GM21576 (cell line): Measurements from ENCODE around the gene VEGFA.
"Not testable (repeated sequence)": the region's sequence is repeated elsewhere in the genome, so short reads cannot be mapped to it uniquely, and the experiment has no call there.

ENCODE experiments used
- ATAC-seq: cut with Tn5 transposase; IDR thresholded peaks from one replicate; pipeline ENCODE4 v1.9.1; 2021; ENCODE audit warnings: mild to moderate bottlenecking, moderate library complexity; ENCODE audit not compliant: unreplicated experiment

Gene VEGFA

GRCh38 chr6:43801495-43802181, 31.6 kb downstream of the VEGFA start:
- ATAC-seq = no peak

GRCh38 chr6:43803055-43803782, 33.2 kb downstream of the VEGFA start:
- ATAC-seq = no peak

GRCh38 chr6:43803783-43804549, 34.0 kb downstream of the VEGFA start:
- ATAC-seq = no peak

DNA sequence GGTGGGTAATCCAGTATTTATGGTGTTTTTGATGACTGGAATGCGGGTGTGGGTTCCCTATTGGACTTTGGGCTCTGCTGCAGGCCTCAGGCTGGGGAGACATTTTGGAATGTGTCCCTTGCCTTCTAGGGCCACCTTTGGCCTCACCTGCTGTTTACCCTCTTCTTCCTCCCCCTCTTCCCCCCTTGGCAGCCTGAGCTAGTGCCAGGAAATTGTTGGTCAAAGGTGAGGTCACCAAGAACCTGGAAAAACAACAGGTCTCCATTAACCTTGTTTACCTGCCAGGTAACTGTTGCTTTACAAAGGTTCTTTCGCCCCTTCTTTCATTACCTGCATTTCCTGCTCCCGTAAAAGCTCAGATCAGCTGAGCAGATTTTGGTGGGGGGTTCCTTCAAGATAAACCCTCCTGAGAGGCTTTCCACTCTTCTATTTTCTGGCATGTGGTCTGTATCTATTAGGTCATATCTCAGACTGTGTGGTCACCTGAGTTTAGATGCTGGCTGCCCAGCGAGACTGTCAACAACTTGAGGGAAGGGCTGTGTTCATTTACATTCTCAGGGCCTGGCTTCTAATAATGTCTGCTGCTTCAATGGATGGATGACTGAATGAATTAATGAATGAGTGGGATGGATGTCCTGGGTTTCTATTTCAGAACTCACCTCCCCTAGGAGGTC, 34.7 kb downstream of the VEGFA start:
- no peak for ATAC-seq

DNA sequence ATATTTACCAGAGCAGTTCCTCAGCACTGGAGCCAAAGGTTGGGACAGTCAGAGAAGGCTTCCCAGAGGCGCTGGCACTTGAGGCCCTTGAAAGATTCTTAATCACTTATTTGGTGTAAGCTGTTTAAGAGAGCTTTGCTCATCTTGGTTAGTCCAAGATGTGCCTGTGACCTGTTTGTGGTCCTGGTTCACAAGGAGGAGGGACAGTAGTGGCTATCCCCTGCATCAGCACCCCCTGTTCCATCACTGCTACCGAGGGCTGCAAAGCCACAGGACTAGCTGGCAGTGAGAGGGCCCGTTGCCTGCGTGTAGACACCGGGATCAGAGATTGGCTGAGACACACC, 35.7 kb downstream of the VEGFA start:
- ATAC-seq = no peak

DNA sequence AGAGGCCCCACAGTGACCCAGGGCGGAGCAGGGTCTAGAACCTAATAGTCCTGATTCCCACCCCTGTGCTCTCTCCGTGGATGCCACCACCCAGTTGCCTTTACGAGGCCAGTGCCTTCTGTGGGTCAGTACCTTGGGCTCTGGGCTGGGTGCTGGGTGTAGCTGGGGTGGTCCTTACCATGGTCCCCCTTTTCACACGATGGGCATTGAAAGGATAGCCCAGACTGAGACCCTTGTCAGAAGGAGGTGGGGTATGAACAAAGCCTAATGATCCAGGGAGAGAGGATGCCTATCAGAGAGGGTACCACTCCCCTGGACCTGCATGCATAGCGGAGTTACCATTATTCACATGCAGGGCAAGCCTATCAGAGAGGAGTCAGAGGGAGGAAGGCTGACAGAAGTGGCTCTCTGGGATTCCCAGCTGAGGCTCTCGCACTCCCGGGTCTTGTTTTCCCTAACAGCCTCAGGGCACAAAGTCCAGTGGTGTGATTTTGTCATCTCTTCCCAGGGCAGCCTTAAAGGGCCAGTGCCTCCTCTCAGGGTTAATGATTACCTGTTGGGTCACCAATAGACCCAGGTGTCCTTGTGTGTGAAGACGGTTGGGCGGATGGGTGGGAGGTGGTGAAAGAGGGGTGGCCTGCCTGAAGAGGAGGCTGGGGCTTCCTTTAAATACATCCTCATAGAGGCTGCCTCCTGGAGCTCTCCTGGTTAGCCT, 36.2 kb downstream of the VEGFA start:
- ATAC-seq = no peak

GRCh38 chr6:43806758-43807227, 36.8 kb downstream of the VEGFA start:
- ATAC-seq = no peak

DNA sequence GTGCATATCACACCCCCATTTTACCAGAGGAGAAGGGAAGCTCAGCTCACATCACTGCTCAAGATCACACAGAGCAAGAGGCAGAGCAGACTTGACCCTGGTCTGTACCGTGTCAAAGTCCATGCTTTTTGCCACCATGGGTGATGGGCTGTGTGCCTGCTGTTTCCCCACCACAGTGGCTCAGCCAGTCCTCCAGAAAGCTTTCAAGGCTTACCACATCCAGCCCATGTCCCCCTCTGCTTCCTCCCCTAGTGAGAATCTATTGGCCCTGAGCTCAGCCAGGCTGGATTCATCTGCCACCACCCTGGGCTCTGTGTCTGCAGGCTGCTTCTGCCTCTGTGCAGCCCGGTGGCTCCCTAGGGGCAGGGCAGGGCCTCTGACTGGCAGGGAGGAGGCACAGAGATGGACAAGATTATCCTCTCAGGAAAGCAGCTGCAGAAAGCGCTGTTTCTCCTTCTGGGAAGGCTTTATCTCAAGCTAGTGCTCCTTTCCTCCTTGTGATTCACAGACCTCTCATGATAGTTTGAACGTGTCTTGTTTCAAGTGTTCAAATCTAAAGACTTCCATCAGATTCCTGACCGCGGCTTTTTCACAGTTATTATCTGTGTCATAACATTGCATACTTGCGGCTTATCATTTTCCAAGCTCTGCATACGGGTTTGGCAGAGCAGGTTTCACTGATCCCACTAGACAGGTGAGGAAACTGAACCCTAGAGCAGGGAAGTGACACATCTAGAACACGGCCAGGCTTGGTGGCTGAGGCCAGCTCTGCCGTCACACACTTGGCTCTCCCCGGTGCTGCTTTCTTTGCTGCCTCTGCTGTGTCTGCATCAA, 37.4 kb downstream of the VEGFA start:
- no peak for ATAC-seq

DNA sequence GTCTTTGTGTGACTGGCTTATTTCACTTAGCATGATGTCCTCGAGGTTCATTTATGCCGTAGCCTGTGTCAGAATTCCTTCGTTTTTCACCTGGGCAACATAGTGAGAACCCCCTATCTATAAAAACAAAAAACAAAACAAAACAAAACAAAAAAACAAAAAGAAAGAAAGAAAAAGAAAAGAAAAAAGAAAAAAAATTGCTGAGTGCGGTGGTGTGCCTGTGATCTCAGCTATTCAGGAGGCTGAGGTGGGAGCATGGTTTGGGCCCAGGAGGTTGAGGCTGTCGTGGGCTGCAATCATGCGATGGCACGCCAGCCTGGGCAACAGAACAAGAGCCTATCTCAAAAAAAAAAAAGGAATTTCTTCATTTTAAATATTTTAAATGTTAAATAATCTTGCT, 38.4 kb downstream of the VEGFA start:
- no peak for ATAC-seq

DNA sequence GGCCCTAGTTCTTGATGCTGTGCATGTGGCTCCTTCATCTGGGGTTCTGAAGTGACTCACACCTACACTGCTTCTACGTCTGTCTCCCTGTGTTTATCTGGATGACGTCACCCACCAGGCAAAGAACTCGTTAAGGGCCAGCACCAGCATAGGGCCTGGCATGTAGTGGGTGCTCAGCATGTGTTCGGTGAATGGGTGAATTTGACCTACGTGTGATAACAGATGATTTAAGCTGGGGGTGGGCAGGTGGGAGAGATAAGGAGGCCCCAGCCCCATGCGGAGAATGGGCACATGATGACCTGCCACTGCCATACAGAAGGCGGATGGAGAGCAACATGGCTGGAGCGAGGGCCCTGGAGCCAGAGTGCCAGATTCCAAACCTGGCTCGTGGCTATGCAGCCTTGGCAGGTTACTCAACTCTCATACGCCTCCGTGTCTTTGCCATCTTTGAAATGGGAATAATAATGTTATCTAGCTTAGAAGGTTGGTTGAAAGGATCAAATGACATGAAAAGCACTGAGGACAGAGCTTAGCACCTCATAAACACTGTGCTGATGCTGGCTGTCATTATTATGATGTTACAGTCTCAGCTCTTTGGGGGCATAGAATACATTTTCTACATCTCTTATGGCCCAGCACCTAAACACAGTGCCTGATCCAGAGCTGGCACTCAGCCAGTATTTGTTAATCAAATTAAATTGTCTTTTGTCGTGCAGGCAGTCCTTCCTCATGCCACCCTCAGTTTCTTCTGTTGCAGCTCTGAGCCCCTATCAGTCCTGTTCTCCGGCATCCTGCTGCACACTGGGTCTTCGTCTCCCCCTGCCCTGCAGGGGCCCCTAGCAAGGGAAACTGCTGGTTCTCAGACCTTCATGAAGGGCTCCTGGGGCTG, 39.6 kb downstream of the VEGFA start:
- no peak for ATAC-seq

DNA sequence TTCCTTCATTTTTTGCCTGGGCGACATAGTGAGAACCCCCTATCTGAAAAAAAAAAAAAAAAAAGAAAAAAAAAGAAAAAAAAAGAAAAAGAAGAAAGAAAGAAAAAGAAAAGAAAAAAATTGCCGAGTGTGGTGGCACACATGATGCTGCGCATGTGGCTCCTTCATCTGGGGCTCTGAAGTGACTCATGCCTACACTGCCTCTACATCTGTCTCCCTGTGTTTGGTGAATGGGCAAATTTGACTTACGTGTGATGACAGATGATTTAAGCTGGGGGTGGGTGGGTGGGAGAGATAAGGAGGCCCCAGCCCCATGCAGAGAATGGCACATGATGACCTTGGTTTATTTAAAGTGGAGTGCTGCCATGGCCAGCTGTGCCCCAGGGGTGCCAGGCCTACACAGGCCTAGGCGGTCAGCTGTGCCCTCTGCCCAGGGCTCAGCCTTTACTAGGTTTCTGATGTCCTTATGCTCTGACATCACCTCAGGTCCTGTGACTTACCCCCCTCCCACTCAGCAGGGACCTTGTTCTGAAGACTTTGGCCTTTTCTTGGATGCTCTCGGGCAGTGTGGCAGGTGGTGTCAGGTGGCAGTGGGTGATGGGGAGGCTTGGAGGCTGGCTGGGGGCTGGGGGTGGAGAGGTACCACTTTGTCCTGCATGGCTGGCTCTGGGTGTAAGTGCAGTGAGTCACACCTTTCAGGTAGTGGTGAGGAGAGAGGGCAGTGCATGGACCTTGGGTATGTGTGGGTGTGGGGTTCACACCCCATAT, 41.1 kb downstream of the VEGFA start:
- ATAC-seq = no peak

GRCh38 chr6:43811733-43812099, 41.7 kb downstream of the VEGFA start:
- ATAC-seq = no peak

GRCh38 chr6:43812850-43813578, 43.0 kb downstream of the VEGFA start:
- ATAC-seq = no peak

- ATAC-seq = no peak
These were observed 44.1 kb downstream of the VEGFA start for GRCh38 chr6:43814111-43814510.

GRCh38 chr6:43814865-43815264, 44.9 kb downstream of the VEGFA start:
- ATAC-seq = no peak

DNA sequence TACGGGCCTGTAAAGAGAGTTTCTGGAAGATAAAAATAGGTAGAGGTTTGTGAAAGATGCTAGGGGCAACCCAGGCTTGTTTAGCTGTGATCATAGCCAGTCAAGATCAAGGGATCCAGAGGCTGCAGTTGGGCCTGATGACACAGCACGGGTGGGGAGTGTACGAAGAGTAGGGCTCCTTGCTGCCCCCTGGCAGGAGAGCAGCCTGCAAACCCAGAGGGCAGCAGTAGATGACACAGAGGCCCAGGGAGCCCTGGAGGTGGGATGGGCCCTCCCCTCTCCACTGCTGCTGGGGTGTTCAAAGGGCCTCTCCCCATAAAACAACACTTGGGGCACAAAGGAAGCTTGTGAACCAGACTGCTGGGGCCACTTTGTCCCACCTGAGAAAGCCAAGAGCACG, 47.2 kb downstream of the VEGFA start:
- no peak for ATAC-seq

DNA sequence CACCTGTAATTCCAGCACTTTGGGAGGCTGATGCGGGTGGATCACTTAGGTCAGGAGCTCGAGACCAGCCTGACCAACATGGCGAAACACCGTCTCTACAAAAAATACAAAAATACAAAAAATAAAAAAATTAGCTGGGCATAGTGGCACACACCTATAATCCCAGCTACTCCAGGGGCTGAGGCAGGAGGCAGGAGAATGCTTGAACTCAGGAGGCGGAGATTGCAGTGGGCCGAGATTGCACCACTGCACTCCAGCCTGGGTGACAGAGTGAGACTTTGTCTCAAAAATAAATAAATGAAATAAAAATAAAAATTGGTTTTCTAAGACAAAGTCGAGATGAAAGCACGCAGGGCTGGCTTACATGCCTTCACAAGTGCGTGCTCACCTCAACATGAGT, 49.0 kb downstream of the VEGFA start:
- not testable (repeated sequence) for ATAC-seq
